Astrocyte (in vitro differentiated cells and primary cell): ENCODE measurements around the gene RAB6A. TPM values are rescaled to one million over a fixed set of nuclear protein-coding genes. Genes with fewer than 3 reads are reported as not detected.
"Not testable (repeated sequence)": the region's sequence is repeated elsewhere in the genome, so short reads cannot be mapped to it uniquely, and the experiment has no call there.

Source experiments
- DNase-seq: peaks from one replicate; pipeline ENCODE4 v3.0.0-alpha.2; 2010; ENCODE audit warnings: low read depth
- FAIRE-seq: peaks from 2 replicates; lab custom pipeline; 2011; peaks lifted over from hg19 to GRCh38; lab: Jason Lieb, UNC
- H2AFZ ChIP-seq: 2 replicates; pipeline ENCODE4 v1.6.0; 2012; ENCODE audit warnings: low read depth, low read length, inconsistent platforms
- H3K27ac ChIP-seq: 2 replicates; pipeline ENCODE4 v1.5.1; 2011; ENCODE audit warnings: low read depth, low read length, inconsistent platforms
- H3K27me3 ChIP-seq: 2 replicates; pipeline ENCODE4 v1.6.0; 2011; ENCODE audit warnings: low read length, inconsistent platforms; ENCODE audit not compliant: insufficient read depth
- H3K36me3 ChIP-seq: 2 replicates; pipeline ENCODE4 v1.5.1; 2011; ENCODE audit warnings: low read length, inconsistent platforms; ENCODE audit not compliant: insufficient read depth
- H3K4me1 ChIP-seq: 2 replicates; pipeline ENCODE4 v1.5.1; 2011; ENCODE audit warnings: low read length, inconsistent platforms; ENCODE audit not compliant: insufficient read depth
- H3K4me2 ChIP-seq: 2 replicates; pipeline ENCODE4 v1.6.0; 2012; ENCODE audit warnings: low read length, inconsistent platforms
- H3K4me3 ChIP-seq: 2 replicates; pipeline ENCODE4 v1.5.1; 2011; ENCODE audit warnings: low read depth, mild to moderate bottlenecking, low read length, inconsistent platforms; ENCODE audit not compliant: insufficient read depth
- H3K79me2 ChIP-seq: 2 replicates; pipeline ENCODE4 v1.6.0; 2012; ENCODE audit warnings: mild to moderate bottlenecking, low read length, inconsistent platforms; ENCODE audit not compliant: insufficient read depth
- H3K9ac ChIP-seq: 2 replicates; pipeline ENCODE4 v1.6.0; 2012; ENCODE audit warnings: mild to moderate bottlenecking, low read length, inconsistent platforms
- H3K9me3 ChIP-seq: 2 replicates; pipeline ENCODE4 v1.5.1; 2012; ENCODE audit warnings: low read depth, mild to moderate bottlenecking, low read length, inconsistent platforms; ENCODE audit not compliant: insufficient read depth
- H4K20me1 ChIP-seq: 2 replicates; pipeline ENCODE4 v1.6.0; 2012; ENCODE audit warnings: low read length, inconsistent platforms; ENCODE audit not compliant: insufficient read depth
- H3K27ac Mint-ChIP-seq: one replicate; pipeline ENCODE4 v1.8.0; 2021; ENCODE audit warnings: mild to moderate bottlenecking, mixed read lengths; ENCODE audit not compliant: unreplicated experiment
- H3K27me3 Mint-ChIP-seq: one replicate; pipeline ENCODE4 v1.8.0; 2021; ENCODE audit warnings: low read depth, mixed read lengths; ENCODE audit not compliant: unreplicated experiment
- H3K36me3 Mint-ChIP-seq: one replicate; pipeline ENCODE4 v1.8.0; 2021; ENCODE audit warnings: low read depth, mixed read lengths; ENCODE audit not compliant: unreplicated experiment
- H3K4me1 Mint-ChIP-seq: one replicate; pipeline ENCODE4 v1.8.0; 2021; ENCODE audit warnings: low read depth, mixed read lengths; ENCODE audit not compliant: unreplicated experiment
- H3K4me3 Mint-ChIP-seq: one replicate; pipeline ENCODE4 v1.8.0; 2021; ENCODE audit warnings: mild to moderate bottlenecking, moderate library complexity, mixed read lengths; ENCODE audit not compliant: unreplicated experiment
- H3K9me3 Mint-ChIP-seq: one replicate; pipeline ENCODE4 v1.8.0; 2021; ENCODE audit warnings: mild to moderate bottlenecking, mixed read lengths; ENCODE audit not compliant: unreplicated experiment
- EZH2 ChIP-seq: IDR thresholded peaks from 2 replicates; pipeline ENCODE4 v1.6.1; 2012; ENCODE audit warnings: mild to moderate bottlenecking, low read length, inconsistent platforms; ENCODE audit not compliant: insufficient read depth
- total RNA-seq: library from RNA; stranded (reverse); gene quantifications from 2 replicates; pipeline ENCODE4 v1.2.1, GENCODE V29; 2021
- TF ChIP-seq, protein P1 (sequence below): IDR thresholded peaks from 2 replicates; pipeline ENCODE4 v1.5.1; 2011; ENCODE audit warnings: low read depth, mild to moderate bottlenecking, inconsistent platforms, low read length, moderate library complexity; ENCODE audit not compliant: insufficient read depth

The RAB6A gene
- total RNA-seq, 1 donor from 2014 or later: 185 TPM

DNA sequence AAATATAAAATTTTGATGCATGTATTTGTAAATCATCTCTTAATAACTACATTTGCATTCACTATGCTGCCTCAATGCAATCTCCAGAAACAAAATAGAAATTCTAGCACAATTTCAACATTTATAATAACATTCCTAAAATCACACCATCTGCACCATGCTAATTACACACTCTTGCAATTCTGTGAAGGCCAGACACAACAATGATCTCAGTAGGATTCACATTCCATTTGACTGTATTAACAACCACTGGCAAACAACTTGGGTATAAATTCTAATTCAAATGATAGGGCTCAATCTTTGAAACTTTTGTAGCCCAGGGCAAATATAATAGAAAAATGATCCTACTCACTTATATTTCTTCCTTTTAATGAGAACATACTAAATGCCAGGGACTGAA lies 25.9 kb downstream of the RAB6A start:
- Histone ChIP-seq H3K4me1 (peaks cover 7% of the 10 kb centered on the region), H2AFZ (no peak overlapping the region), H4K20me1 (peaks cover 78% of the 10 kb centered on the region), H3K36me3 (no peaks in the 10 kb centered on the region), H3K9ac (peak overlapping the region; percentile 37), H3K9me3 (no peaks in the 10 kb centered on the region), H3K4me3 (no peak overlapping the region), H3K4me2 (peak overlapping the region; percentile 16), H3K27me3 (no peaks in the 10 kb centered on the region), H3K79me2 (peaks cover 96% of the 10 kb centered on the region), H3K27ac (peak overlapping the region; percentile 43)
- peaks cover 21% of the 10 kb centered on the region for H3K36me3 Mint-ChIP-seq
- FAIRE-seq: no peak
- H3K27ac Mint-ChIP-seq: peak overlapping the region; percentile 87
- peak overlapping the region; percentile 4 for H3K4me3 Mint-ChIP-seq
- DNase-seq: peak; percentile 52
- TF ChIP-seq, protein P1, sequence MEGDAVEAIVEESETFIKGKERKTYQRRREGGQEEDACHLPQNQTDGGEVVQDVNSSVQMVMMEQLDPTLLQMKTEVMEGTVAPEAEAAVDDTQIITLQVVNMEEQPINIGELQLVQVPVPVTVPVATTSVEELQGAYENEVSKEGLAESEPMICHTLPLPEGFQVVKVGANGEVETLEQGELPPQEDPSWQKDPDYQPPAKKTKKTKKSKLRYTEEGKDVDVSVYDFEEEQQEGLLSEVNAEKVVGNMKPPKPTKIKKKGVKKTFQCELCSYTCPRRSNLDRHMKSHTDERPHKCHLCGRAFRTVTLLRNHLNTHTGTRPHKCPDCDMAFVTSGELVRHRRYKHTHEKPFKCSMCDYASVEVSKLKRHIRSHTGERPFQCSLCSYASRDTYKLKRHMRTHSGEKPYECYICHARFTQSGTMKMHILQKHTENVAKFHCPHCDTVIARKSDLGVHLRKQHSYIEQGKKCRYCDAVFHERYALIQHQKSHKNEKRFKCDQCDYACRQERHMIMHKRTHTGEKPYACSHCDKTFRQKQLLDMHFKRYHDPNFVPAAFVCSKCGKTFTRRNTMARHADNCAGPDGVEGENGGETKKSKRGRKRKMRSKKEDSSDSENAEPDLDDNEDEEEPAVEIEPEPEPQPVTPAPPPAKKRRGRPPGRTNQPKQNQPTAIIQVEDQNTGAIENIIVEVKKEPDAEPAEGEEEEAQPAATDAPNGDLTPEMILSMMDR: no peak
- no peak for TF ChIP-seq EZH2
- peaks cover 14% of the 10 kb centered on the region for H3K4me1 Mint-ChIP-seq
- H3K9me3 Mint-ChIP-seq: peaks cover 4% of the 10 kb centered on the region
- H3K27me3 Mint-ChIP-seq: no peaks in the 10 kb centered on the region

DNA sequence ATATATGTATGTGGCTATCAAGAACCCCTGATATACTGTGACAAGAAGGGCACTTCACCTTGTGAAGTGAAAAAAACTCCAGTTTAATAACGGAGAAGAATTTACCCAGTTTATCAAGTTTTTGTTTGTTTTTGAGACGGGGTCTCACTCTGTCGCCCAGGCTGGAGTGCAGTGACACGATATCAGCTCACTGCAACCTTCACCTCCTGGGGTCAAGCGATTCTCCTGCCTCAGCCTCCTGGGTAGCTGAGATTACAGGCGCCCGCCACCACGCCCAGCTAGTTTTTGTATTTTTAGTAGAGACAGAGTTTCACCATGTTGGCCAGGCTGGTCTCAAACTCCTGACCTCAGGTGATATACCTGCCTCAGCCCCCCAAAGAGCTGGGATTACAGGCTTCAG lies 26.9 kb downstream of the RAB6A start:
- H3K27ac ChIP-seq, H3K9ac ChIP-seq, H3K4me1 ChIP-seq, H3K4me3 ChIP-seq, FAIRE-seq, H3K4me2 ChIP-seq, H3K4me3 Mint-ChIP-seq, H2AFZ ChIP-seq, H3K9me3 ChIP-seq, H3K27me3 Mint-ChIP-seq, H3K36me3 ChIP-seq, DNase-seq, H3K9me3 Mint-ChIP-seq, H3K27me3 ChIP-seq: not testable (repeated sequence)
- peaks cover 29% of the 10 kb centered on the region for H3K36me3 Mint-ChIP-seq
- peaks cover 18% of the 10 kb centered on the region for H3K4me1 Mint-ChIP-seq
- Histone ChIP-seq H4K20me1 (peaks cover 80% of the 10 kb centered on the region), H3K79me2 (peaks cover 97% of the 10 kb centered on the region)
- H3K27ac Mint-ChIP-seq: peak overlapping the region; percentile 88

DNA sequence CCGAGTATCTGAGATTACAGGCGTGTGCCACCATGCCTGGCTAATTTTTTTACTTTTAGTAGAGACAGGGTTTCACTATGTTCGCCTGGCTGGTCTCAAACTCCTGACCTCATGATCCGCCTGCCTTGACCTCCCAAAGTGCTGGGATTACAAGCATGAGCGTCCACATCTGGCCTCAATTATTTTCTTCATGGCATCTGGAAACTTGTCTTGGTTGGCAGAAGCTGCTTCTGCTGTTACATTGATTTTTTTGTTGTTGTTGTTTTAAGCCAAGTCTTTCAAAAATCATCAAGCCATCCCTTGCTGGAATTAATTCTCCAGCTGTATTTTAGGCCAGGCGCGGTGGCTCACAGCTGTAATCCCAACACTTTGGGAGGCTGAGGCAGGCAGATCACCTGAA lies 27.9 kb downstream of the RAB6A start:
- not testable (repeated sequence) for FAIRE-seq, H3K27ac ChIP-seq, H3K4me2 ChIP-seq, H3K27me3 ChIP-seq, H3K27ac Mint-ChIP-seq, H3K4me1 ChIP-seq, H3K4me3 ChIP-seq, H3K9me3 ChIP-seq, H3K4me3 Mint-ChIP-seq, H3K27me3 Mint-ChIP-seq, H3K36me3 ChIP-seq, H2AFZ ChIP-seq, H3K9ac ChIP-seq, DNase-seq, H3K9me3 Mint-ChIP-seq
- peaks cover 20% of the 10 kb centered on the region for H3K4me1 Mint-ChIP-seq
- H3K79me2 ChIP-seq: peaks cover 90% of the 10 kb centered on the region
- peaks cover 31% of the 10 kb centered on the region for H3K36me3 Mint-ChIP-seq
- peaks cover 72% of the 10 kb centered on the region for H4K20me1 ChIP-seq
